Spinal cord (tissue), 10 donors: ENCODE measurements around the gene SPATA2L. TPM values are rescaled to one million over a fixed set of nuclear protein-coding genes. Genes with fewer than 3 reads are reported as not detected.

Experiments
- DNase-seq, 6 donors: peaks; one replicate each; pipeline versions ENCODE4 v3.0.0 to v3.0.0-alpha.2; 2013 to 2015; ENCODE audit warnings: low spot score in 6 of 6, low read depth in 4 of 6
- H3K27ac ChIP-seq: one replicate; pipeline ENCODE4 v1.5.1; 2013; ENCODE audit warnings: low read depth, low read length, control low read depth
- H3K27me3 ChIP-seq: one replicate; pipeline ENCODE4 v1.6.1; 2013; ENCODE audit warnings: low read length; ENCODE audit not compliant: control insufficient read depth, insufficient read depth
- H3K36me3 ChIP-seq: one replicate; pipeline ENCODE4 v1.6.1; 2013; ENCODE audit warnings: low read length; ENCODE audit not compliant: control insufficient read depth, insufficient read depth
- H3K4me1 ChIP-seq: one replicate; pipeline ENCODE4 v1.6.1; 2013; ENCODE audit warnings: low read length; ENCODE audit not compliant: control insufficient read depth, insufficient read depth
- H3K4me3 ChIP-seq: one replicate; pipeline ENCODE4 v1.5.1; 2013; ENCODE audit warnings: low read depth, low read length, control low read depth
- H3K9me3 ChIP-seq: one replicate; pipeline ENCODE4 v1.6.1; 2013; ENCODE audit warnings: low read length; ENCODE audit not compliant: control insufficient read depth, insufficient read depth
- WGBS: methylation state at CpG from one replicate; pipeline ENCODE4 v1.1.5; 2013; ENCODE audit warnings: missing lambda C conversion rate; ENCODE audit not compliant: insufficient coverage; 5-methylcytosine and 5-hydroxymethylcytosine counted together
- polyA plus RNA-seq, 2 donors: library from polyadenylated mRNA; unstranded; fragments of 120-200 nt; gene quantifications; one replicate each; pipeline ENCODE4 v1.2.1, GENCODE V29; 2013; ENCODE audit not compliant: insufficient read length in 2 of 2
- total RNA-seq, 2 donors: library from RNA; depleted of rRNA in 1 of 2; stranded (reverse); fragments of 120-200 nt in 1 of 2; fragments of >200 nt in 1 of 2; gene quantifications; one replicate each; pipeline versions ENCODE4 v1.2.3 to v1.2.4, GENCODE V29; 2013 to 2014
- donor health status: healthy.

Gene SPATA2L
- total and polyA plus RNA-seq, 4 donors, result 8.7 to 15.3 (median 11.8) TPM

- Histone ChIP-seq H3K27ac (no peak overlapping the region), H3K27me3 (no peaks in the 10 kb centered on the region), H3K9me3 (no peaks in the 10 kb centered on the region), H3K4me1 (peaks cover 3% of the 10 kb centered on the region), H3K4me3 (no peak overlapping the region), H3K36me3 (peaks cover 100% of the 10 kb centered on the region)
- DNase-seq, result no peak
- 79% methylated on average over 19 of the region's 22 CpGs for WGBS
These were observed 29.2 kb upstream of the SPATA2L start for GRCh38 chr16:89730610-89731234.

- H3K36me3 ChIP-seq, result peaks cover 100% of the 10 kb centered on the region
- H3K4me3 ChIP-seq, result no peak overlapping the region
- WGBS, result 60% methylated on average over 14 of the region's 14 CpGs
- no peak overlapping the region for H3K27ac ChIP-seq
- H3K4me1 ChIP-seq, result peaks cover 6% of the 10 kb centered on the region
- DNase-seq, result no peak
- no peaks in the 10 kb centered on the region for H3K27me3 ChIP-seq
- no peaks in the 10 kb centered on the region for H3K9me3 ChIP-seq
These were observed 28.5 kb upstream of the SPATA2L start for GRCh38 chr16:89729863-89730593.

DNA sequence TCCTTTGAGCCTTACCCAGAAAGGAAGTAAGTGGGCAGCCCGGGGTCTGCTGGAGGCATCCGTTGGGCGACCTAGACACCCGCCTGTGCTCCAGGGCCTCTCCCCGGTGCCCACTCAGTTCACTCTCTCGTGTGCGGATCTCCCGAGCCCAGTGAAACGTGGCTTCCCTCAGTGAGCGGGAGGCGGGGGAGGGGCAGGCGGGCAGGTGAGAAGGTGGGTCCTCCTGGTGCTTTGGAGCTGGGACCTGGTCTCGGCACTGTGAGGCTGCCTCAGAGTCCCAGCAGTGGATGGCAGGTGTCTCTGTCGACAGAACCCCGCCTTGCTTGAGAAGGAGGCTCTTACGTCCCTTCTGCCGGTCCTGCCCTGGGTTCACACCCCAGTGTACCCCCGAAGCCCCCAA is 27.8 kb upstream of the SPATA2L start:
- peaks cover 13% of the 10 kb centered on the region for H3K4me1 ChIP-seq
- peaks cover 100% of the 10 kb centered on the region for H3K36me3 ChIP-seq
- no peaks in the 10 kb centered on the region for H3K27me3 ChIP-seq
- no peak overlapping the region for H3K4me3 ChIP-seq
- WGBS, result 90% methylated on average over 14 of the region's 18 CpGs
- no peak overlapping the region for H3K27ac ChIP-seq
- no peaks in the 10 kb centered on the region for H3K9me3 ChIP-seq
- DNase-seq, result no peak

DNA sequence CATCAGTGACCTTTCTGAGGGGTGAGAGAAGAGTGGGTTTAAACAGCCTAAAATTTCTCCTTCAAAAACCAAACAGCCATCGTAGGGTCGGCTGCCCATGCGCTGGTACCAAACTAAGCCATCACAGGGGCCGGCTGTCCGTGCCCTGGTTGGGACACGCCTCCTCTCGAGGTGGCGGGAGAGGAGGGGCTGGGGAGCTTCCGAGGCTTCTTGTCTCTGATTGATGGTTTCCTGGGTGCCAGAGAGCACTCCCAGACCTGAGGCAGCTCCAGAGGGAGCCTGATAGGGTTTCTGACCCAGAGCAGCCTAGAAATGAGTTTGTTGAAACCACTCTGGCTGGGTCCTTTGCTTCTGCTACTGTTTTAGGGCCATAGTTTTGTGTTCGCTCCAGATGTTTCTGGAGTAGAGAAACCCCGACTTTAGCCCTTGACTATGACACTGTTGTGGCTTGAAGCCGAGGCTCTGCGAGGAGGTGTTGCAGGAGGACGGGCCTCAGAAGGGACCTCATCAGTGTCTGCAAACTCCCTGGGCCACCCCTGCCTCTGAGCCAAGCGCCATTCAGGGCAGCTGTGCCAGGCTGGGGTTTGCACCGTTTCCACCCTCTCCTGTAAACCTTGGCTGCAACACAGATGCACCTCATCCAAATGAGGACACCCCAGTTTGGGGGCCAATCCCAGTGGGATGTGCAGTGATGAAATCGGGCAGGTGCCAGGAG is 26.1 kb upstream of the SPATA2L start:
- H3K9me3 ChIP-seq, result no peaks in the 10 kb centered on the region
- H3K36me3 ChIP-seq, result peaks cover 100% of the 10 kb centered on the region
- WGBS, result 73% methylated on average over 15 of the region's 17 CpGs
- DNase-seq, result no peak
- H3K27me3 ChIP-seq, result no peaks in the 10 kb centered on the region
- H3K27ac ChIP-seq, result no peak overlapping the region
- H3K4me1 ChIP-seq, result peaks cover 30% of the 10 kb centered on the region
- H3K4me3 ChIP-seq, result no peak overlapping the region

- H3K4me1 ChIP-seq, result peaks cover 46% of the 10 kb centered on the region
- peaks cover 72% of the 10 kb centered on the region for H3K36me3 ChIP-seq
- no peaks in the 10 kb centered on the region for H3K9me3 ChIP-seq
- WGBS, result 55% methylated on average over 30 of the region's 30 CpGs
- H3K27me3 ChIP-seq, result no peaks in the 10 kb centered on the region
- peak overlapping the region; percentile 84 for H3K27ac ChIP-seq
- DNase-seq, result peak in 5 of 6 donors; percentile 54 to 92 (median 69)
- peak overlapping the region; percentile 50 for H3K4me3 ChIP-seq
These were observed 22.1 kb upstream of the SPATA2L start for GRCh38 chr16:89723279-89724250.

- H3K36me3 ChIP-seq, result peaks cover 72% of the 10 kb centered on the region
- H3K9me3 ChIP-seq, result no peaks in the 10 kb centered on the region
- H3K27me3 ChIP-seq, result no peaks in the 10 kb centered on the region
- H3K27ac ChIP-seq, result peak overlapping the region; percentile 84
- peaks cover 51% of the 10 kb centered on the region for H3K4me1 ChIP-seq
- DNase-seq, result peak in 1 of 6 donors; percentile 37
- H3K4me3 ChIP-seq, result peak overlapping the region; percentile 50
- WGBS, result 28% methylated on average over 53 of the region's 56 CpGs
These were observed 21.1 kb upstream of the SPATA2L start for GRCh38 chr16:89722392-89723278.

GRCh38 chr16:89721546-89722391 is 20.3 kb upstream of the SPATA2L start:
- under 1% methylated on average over 112 of the region's 112 CpGs for WGBS
- Histone ChIP-seq H3K27me3 (no peaks in the 10 kb centered on the region), H3K27ac (peak overlapping the region; percentile 90)

More at GRCh38 chr16:89721546-89722391, 20.3 kb upstream of the SPATA2L start:
- Histone ChIP-seq H3K4me3 (peak overlapping the region; percentile 59), H3K9me3 (no peaks in the 10 kb centered on the region), H3K4me1 (peaks cover 48% of the 10 kb centered on the region), H3K36me3 (peaks cover 70% of the 10 kb centered on the region)
- peak in 1 of 6 donors; percentile 45 for DNase-seq
